ENCODE data around the gene WAS.
A peak's percentile ranks its signal among the peaks of the same experiment; 100 is the strongest.
"Not testable (repeated sequence)": the region's sequence is repeated elsewhere in the genome, so short reads cannot be mapped to it uniquely, and the experiment has no call there.

The WAS gene

DNA sequence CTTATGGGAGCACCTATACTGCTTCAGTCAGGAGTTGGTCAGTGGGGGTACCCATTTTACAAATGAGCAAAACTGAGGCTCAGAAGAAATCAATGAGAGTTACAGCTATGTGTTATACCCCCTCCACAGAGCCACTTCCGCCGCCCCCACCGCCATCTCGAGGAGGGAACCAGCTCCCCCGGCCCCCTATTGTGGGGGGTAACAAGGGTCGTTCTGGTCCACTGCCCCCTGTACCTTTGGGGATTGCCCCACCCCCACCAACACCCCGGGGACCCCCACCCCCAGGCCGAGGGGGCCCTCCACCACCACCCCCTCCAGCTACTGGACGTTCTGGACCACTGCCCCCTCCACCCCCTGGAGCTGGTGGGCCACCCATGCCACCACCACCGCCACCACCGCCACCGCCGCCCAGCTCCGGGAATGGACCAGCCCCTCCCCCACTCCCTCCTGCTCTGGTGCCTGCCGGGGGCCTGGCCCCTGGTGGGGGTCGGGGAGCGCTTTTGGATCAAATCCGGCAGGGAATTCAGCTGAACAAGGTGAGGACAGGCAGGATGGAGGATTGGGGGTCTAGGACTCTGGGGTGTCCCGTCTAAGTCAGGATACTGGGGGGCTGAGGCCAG lies 5.0 kb downstream of the WAS start:
- DNase-seq, result no peak

DNA sequence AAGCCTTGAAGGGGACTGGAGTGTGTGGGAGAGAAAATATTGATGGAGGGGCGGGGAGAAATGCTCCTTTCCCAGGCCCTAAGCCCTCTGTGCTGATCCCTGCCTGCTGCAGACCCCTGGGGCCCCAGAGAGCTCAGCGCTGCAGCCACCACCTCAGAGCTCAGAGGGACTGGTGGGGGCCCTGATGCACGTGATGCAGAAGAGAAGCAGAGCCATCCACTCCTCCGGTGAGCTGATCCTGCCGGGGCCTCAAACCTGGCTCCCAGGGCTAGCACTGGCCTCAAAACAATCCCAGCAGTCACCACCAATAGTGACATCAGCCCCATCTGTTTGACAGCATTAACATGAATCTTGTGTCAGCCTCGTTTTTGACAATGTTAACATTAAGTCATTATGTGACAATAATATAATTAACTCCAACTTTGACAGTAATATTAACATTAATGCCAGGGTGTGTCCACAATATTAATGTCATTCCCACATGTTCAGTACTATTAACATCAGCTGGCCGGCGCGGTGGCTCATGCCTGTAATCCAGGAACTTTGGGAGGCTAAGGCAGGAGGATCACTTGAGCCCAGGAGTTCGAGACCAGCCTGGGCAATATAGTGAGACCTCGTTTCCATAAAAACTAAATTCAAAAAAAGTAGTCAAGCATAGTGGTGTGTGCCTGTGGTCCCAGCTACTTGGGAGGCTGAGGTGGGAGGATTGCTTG lies 5.8 kb downstream of the WAS start:
- DNase-seq, result no peak

DNA sequence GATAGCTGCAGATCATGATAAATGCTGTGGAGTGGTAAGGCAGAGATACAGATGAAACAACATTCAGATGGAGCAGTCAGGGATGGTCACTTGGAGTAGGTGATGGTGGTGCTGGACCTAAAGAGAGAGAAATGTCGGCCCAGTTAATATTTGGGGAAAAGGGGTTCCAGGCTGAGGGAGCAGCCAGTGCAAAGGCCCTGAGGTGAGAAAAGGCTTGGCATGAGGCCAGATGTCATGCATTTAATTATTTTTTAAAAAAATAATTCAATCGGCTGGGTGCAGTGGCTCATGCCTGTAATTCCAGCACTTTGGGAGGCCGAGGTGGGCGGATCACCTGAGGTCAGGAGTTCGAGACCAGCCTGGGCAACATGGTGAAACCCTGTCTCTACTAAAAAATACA lies 8.1 kb downstream of the WAS start:
- DNase-seq, result not testable (repeated sequence)

DNA sequence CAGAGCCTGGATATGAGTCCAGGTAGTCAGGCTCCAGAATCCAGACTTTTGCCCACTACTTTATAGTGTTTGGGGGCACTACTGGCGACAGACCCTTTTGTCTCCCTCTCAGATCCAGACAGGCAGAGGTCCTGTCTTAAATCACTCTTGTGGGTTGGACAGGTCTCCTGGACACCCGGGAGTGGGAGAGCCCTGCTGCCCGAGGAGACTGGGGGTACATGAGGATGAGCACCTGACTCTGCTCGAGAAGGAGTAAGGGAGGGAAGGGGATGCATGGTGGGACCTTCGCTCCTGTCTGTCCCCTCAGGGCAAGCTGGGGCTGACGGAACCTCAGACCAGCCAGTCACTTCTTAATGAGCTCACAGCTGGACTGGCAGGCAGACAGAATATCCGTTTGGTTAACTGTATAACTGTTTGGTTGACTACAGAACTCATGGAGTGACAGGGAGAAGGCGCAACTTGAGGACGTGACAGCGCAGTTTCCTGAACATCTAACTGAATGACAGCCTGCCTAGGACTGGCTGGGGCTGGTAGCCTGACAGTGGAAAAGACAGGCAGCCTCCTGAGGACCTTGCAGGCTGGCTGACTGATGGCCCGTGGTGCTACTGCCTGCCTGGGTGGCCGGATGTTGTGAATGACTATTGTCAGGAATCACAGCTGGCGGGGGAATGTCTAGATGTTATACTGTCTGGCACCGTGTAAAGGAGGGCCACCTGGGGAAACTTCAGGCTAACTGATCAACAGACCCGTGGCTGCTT lies 11.4 kb downstream of the WAS start:
- DNase-seq, result no peak

DNA sequence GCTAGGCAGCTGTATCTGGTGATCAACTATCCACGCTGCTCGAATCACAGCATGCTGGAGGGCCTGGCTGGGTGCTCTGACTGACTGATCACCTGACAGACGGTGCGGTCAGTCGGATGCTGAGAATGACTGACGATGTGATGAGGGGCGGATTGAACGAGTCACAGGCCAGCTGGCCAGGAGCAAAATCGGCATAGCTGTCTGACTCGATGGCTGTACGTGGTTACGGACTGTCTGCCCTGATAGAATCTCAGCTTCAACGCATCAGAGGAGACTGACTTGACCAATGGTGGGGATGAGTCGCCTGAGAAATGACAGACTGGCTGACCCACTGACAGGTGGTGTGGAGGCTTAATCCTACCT lies 11.9 kb downstream of the WAS start:
- no peak for DNase-seq

DNA sequence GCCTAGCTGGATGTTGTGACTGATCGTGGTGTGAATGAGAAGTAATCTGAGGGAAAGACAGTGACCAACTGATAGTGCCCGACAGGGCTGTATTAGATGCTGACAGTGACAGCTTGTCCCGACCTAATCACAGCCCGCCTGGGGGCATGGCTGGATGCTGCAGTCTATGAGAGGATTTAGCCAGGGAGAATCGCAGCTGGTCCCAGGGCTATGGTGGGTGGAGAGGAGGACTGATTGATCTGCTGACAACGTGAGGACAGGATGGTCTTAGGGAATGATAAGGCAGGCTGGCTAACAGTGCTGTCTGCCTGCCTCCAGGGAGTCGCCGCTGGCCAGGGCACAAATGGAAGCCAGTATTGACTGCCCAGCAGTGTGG lies 12.3 kb downstream of the WAS start:
- DNase-seq, result no peak

DNA sequence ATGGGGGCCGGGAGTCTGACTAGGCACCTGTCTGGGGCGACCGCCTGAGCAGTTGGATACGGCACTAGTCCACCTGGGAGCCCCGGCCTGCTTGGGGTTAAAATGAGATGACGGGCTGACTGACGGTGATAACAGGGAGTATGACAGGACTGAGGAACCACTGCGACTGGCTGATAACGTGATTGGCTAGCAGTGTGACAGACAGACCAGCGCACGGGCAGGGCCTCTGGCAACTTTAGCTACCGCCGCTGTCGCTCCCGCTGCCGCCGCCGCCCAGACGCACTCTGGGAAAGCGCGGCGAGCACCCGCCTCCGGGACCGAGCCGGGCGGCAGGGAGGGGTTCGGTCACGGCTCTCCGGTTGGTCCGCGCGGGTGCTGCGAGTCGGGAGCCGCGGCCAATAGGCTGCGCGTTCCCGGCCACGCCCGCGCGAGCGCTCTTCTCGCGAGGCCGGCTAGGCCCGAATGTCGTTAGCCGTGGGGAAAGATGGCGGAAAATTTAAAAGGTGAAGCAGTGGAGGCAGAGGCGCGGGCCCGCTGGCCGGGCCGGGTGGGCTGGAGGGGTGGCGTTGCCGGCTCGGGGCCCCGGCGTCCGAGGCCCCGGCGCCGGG lies 12.8 kb downstream of the WAS start, which contains the start of gene SUV39H1:
Gene SUV39H1, plus strand, starts transcription at position 434 of the 608 bp plus-strand sequence. Its CDS starts 51 bp downstream, at position 485.
- DNase-seq, result peak; percentile 88

DNA sequence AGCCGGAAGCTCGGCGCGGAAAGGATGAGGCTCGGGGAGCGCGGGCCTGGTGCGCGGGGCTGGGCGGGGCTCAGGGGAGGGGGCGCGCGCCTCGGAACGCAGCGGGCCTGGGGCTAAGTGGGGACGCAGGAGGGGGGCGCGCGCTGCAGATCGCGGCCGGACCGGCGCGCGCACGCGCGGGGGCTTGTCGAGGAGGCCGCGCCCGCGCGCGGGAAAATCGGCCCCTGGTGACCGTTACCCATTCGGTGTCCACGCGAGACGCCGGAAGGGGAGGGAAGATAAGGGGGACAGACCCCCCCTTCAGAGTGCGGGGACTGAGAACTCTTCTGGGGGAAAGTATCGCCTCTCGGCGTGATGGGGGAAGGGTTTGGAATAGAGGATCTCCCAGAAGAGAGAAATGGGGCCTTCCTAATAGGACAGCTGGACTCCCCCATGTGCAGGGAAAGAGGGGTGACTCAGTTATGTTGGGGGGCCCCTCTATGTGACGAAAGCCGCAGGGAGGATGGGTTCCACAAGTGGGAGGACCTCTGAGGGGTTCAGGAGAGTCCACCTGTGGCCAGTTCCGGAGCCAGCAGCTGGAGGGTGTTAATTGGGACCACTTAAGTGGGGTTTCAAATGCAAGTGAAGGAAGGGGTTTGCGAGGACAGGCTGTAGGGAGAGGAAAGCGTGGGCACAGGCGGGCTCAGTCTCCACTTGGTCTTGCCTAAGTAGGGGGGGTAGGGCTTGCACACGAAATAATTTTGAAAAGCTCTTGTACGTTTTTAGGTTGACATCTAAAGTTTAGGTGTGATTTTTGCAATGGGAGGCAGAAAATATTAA lies 13.5 kb downstream of the WAS start:
- peak; percentile 71 for DNase-seq

DNA sequence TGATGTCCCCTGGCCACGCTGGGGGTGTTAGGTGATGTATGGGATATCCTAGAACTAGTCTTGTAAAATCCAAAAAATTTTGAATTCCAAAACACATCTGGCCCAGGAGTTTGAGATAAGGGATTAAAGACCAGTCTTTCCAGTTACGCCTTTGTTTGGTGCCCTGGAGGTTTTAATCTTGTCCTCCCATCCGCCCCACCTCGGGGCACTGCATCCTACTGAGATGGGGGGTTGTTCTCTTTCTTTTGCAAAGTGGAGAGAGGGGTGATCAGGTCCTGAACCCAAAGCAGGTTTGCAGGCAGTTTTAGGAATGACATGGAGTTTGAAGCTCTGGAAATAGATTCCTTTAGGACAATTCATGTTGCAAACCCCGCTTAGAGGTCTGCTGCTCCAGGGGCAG lies 14.7 kb downstream of the WAS start:
- DNase-seq, result no peak

DNA sequence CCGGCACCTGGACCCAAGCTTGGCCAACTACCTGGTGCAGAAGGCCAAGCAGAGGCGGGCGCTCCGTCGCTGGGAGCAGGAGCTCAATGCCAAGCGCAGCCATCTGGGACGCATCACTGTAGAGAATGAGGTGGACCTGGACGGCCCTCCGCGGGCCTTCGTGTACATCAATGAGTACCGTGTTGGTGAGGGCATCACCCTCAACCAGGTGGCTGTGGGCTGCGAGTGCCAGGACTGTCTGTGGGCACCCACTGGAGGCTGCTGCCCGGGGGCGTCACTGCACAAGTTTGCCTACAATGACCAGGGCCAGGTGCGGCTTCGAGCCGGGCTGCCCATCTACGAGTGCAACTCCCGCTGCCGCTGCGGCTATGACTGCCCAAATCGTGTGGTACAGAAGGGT lies 16.6 kb downstream of the WAS start:
- DNase-seq, result no peak

DNA sequence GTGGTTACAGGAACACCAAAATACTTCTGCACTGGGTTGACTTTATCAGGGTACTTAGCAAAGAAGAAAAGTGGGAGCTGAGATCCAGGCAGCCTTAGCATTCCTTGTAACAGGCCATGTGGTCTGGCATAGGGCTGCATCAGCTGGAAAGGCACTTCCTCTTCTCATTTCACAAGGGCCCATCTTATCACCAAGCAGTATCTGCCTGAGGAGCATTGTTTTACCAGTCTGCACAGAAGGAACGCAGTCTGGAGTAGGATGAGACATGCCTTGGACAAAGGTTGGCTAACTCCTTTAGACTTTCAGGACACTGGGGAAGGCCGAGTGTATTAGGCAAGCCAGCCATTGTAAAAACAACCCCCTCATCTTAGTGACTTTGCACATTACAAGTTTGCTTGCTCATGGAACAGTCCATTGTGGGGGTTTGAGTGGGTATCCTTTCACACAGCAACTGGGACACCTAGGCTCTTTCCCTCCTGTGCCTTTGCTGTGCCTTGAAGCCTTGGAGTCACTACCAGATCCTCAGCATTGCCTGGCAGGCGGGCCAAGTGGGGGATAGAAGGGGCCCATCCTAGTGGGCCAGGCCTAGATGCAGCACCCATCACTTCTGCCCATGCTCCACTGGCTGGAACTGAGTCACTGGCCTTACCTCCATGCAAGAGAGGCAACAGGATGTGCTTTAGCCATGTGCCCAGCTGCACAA lies 17.5 kb downstream of the WAS start:
- DNase-seq, result no peak

DNA sequence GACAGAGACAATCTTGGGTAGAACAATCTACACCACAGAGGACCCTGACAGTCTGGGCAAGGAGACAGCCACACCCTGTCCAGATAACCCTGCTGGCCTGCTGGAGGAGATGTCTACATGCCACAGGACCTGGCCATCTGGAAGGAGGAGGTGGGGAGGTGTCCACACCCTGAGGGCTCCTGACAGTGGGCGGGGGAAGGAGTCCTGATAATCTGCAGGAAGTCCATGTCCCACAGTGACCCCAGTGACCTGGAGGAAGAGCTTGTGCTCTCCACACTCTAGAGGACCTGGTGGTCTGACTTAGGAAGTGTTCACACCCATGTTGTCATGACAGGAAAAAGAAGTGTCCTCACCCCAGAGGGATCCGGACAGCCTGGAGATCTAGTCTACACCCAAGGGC lies 18.4 kb downstream of the WAS start:
- no peak for DNase-seq

DNA sequence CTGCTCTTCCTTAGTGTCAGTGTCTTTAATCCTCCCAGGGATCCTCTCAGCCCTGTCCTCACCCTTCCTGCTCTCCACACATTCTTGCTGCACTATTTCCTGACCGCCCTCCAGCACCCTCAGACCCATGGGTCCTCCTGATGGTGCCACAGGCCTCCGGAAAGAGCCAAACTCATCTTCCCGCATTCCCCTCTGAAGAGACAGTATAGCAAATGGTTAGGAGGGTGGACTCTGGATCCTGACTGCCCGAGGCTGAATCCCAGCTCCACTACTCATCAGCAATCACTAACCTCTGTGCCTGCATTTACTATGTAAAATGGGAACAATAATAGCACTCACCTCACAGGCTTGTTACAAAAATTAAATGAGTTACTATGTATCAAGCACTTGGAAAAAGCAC lies 19.1 kb downstream of the WAS start:
- no peak for DNase-seq

DNA sequence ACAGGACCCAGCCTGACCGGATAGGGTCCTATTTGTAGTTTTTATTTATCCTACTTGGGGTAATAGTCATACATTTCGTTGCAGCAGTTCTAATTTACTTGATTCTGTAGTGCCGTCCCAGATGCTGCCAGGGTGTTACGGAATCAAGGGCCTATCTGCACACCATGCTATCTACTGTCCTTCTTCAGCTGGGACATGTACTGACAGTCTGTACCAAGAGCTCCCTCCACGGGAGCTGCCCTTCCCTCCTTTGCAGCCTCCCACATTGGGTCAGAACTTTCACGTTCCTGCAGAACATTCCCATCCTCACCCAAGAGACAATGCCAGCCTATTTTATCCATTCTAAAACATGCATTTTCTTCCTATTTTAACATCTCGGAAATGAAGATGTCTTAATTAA lies 19.6 kb downstream of the WAS start:
- DNase-seq, result no peak

DNA sequence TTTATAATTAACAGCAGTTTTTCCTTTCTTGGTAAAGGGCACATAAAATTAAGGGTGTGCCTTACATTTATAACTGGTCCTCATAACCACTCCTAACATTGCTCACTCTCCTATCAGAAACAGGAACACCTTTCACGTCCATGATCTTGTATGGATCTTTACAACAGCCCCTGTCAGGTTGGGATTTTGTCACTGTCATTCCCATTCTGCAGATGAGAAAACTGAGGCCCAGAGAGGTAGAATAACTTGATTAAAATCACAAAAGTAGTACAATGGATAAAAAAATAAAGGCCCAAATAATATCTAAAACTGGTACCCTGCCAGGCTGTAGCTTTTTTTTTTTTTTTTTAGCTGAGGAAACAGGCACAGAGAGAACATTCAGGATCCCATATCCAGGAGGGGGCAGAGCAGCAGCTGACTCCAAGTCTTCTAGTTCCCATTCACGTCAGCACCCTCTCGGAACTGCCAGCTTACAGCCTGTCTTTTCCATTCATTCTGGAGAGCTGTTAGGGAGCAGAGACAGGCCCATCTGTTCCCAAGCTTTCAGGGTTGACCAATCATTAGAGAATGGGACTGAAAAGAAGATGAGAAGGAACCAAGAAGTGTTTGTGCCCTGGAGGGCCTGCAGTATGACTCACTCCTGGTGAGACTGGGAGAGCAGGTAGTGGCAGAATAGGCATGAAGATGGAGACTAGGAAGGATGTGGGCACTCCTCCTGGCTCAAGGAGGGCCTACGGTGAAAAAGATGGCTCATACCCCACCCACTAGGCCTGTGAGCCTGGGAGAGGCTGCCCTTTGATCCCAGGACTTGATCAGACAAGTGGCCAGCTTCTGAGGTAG lies 20.3 kb downstream of the WAS start:
- no peak for DNase-seq

DNA sequence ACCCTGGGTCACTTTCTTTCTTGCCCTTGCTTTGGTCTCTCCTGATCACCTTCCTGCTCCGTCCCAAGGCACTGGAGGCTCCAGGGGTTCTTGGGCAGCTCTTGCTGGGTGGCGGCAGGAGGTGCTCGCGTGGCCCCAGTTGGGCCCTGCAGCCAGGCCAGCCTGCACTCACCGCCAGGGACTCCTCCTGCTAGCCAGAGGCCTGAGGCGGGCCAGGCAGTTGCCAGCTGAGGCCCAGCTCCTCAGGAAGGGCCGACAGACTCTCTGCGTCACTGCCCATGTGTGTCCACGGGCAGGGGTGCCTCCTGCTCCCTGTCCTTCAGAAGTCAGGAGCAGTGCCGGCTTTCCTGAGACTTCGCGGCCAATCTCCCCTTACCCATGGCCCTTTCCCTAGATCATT lies 22.3 kb downstream of the WAS start:
- DNase-seq, result no peak

DNA sequence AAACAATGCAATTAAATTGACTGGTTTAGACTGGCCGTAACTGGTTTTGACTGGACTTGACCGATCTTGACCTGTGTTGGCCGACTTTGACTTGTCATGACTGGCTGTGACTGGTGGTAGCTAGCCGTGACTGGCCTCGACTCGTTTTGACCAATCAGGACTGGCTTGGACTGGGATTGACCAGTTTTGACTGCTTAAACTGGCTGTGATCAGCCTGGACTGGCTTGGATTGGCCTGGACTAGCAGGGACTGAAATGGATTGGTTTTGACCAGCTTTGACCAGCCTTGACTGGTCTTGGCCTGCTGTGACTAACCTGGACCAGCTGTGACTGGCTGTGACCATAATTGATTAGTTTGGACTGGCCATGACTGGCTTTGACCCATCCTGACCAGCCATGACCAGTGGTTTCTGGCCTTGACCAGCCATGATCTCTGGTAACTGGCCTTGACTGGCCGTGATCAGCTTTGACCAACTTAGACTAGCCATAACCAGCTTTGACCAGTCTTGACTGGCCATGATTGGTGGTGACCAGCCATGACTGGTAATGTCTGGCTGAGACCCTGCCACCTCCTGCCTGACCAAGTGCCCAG lies 26.0 kb downstream of the WAS start:
- no peak for DNase-seq

DNA sequence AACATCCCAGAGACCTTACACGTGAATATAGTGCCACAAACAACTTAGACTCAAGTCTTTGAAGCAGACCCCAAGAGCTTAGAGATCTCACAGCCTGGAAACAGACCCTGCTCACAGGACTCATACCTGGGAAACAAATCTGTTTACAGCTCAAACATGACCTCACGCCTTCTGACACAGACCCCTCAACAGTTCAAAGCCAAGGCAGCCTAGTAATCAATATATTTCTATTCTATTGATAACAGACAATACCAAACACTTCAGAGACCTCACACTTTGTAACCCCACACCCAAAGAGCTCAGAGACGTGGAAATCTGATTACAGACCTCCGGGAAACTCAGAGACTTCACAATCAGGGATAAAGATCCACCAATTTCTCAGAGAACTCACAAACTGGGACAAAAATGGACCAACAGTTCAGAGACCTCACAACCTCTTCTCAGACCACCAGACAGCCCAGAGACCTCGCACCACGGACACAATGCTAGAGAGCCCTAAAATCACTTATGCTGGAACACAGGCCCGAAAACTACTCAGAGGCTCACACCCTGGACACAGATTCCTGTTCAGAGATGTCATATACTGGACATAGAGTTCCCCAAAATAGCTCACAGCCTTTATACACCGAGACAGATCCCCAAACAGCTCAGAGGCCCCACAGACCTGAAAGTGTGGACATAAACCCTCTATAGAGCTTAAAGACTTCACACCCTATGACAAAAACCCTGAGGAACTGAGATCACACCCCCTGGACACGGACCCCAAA lies 27.7 kb downstream of the WAS start:
- DNase-seq, result no peak

DNA sequence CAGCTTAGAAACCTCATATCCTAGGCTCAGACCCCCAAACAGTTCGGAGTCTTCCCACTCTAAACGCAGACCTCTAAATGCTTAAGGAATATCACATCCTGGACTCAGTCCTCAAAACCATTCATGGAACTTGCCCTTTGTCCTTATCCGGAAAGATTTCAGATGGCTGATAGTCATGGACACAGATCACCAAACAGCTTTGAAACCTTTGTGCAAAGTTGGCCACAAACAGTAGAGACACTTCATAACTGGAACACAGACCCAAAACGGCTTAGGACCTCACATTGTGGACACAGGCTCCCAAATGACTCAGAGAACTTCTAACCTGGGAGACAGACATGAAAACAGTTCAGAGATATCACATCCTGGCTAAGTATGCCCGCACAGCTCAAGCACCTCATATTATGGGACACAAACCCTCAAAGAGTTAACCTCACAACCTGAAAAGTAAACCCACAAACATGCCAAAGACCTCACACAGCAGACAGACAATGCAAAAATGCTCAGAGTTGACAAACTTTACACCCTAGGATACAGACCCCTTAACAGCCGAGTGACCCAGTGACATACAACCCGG lies 28.4 kb downstream of the WAS start:
- no peak for DNase-seq

DNA sequence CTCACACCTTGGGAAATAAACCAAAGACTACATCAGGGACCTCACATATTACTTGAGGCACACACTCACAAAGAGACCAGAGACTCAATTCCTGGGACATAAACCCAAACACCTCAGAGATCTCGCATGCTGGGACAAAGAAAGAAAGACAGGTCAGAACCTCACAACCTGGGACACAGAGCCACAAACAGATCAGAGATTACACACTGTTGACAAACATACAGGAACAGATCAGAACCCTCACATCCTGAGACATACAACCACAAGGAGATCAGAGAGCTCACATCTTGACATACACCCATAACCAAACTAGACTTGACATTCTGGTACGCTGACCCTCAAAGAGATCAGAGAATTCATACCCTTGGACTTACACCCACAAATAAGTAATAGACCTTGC lies 30.2 kb downstream of the WAS start:
- no peak for DNase-seq

All from stimulated activated CD4-positive, alpha-beta T cell treated with anti-CD3 and anti-CD28 coated beads, Interleukin-15, amount 100 ng/mL, for 24 hours (primary cell).